Vagina (tissue), 2 donors: Measurements from ENCODE around the gene SCARF2.

ENCODE experiments used
- POLR2A ChIP-seq, 2 donors: fragments of 450-650 bp; IDR thresholded peaks; one replicate each; pipeline ENCODE4 v1.6.1; 2017; ENCODE audit warnings: antibody characterized with exemption in 2 of 2, mild to moderate bottlenecking in 2 of 2, moderate library complexity in 2 of 2
- TF ChIP-seq, protein P1 (sequence below), 3 experiments: fragments of 450-650 bp in 2 of 3; fragments of 200-600 bp in 1 of 3; sonication (generic) in 1 of 3; IDR thresholded peaks; one replicate each; pipeline ENCODE4 v1.5.1; 2017 to 2019; ENCODE audit warnings: antibody characterized with exemption in 3 of 3, mild to moderate bottlenecking in 2 of 3, moderate library complexity in 2 of 3

DNA sequence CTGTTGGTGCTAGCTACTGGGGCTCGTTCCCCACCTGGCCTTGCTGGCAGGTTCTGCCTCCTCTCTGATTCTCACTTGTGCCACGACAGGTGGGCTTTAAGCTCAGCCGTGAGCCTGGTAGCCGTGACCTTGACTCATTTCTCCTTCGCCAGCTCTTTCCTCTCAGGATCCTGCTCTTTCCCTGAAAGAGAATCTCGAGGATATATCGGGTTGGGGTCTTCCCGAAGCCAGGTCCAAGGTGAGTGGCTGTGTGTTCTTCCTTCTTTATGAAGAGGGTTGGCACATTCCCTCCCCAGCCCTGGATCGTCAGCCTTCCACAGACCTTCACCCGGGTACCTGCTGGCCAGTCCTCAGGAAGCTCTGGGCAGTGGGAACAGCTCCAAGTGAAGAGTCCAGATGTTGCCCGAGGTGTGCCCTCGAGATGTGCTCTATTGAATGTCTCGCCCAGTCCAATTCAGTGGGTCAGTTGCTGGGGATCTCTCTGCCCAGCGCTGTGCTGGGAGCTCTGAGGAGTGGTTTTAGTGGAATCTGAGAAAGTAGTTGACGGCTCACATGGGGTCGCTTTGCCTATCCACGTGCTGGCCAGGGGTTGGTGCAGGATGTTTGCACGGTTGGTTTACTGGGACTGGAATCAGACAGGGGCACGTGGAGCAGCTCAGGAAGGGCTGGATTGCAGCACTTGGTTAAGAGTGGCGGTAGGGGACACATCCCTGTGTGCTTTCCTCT is 42.3 kb downstream of the SCARF2 start:
- TF ChIP-seq, protein P1, sequence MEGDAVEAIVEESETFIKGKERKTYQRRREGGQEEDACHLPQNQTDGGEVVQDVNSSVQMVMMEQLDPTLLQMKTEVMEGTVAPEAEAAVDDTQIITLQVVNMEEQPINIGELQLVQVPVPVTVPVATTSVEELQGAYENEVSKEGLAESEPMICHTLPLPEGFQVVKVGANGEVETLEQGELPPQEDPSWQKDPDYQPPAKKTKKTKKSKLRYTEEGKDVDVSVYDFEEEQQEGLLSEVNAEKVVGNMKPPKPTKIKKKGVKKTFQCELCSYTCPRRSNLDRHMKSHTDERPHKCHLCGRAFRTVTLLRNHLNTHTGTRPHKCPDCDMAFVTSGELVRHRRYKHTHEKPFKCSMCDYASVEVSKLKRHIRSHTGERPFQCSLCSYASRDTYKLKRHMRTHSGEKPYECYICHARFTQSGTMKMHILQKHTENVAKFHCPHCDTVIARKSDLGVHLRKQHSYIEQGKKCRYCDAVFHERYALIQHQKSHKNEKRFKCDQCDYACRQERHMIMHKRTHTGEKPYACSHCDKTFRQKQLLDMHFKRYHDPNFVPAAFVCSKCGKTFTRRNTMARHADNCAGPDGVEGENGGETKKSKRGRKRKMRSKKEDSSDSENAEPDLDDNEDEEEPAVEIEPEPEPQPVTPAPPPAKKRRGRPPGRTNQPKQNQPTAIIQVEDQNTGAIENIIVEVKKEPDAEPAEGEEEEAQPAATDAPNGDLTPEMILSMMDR (IDR thresholded peaks at IDR 0.05): no peak
- TF ChIP-seq POLR2A (IDR thresholded peaks at IDR 0.05): no peak
